Limb (tissue), 2 donors: ENCODE data around the gene SCARB1.
"Not testable (repeated sequence)": the region's sequence is repeated elsewhere in the genome, so short reads cannot be mapped to it uniquely, and the experiment has no call there.

Experiments
- DNase-seq, 2 donors: peaks; one replicate each; pipeline ENCODE4 v3.0.0-alpha.2; 2016; ENCODE audit errors: extremely low spot score in 2 of 2

Gene SCARB1

DNA sequence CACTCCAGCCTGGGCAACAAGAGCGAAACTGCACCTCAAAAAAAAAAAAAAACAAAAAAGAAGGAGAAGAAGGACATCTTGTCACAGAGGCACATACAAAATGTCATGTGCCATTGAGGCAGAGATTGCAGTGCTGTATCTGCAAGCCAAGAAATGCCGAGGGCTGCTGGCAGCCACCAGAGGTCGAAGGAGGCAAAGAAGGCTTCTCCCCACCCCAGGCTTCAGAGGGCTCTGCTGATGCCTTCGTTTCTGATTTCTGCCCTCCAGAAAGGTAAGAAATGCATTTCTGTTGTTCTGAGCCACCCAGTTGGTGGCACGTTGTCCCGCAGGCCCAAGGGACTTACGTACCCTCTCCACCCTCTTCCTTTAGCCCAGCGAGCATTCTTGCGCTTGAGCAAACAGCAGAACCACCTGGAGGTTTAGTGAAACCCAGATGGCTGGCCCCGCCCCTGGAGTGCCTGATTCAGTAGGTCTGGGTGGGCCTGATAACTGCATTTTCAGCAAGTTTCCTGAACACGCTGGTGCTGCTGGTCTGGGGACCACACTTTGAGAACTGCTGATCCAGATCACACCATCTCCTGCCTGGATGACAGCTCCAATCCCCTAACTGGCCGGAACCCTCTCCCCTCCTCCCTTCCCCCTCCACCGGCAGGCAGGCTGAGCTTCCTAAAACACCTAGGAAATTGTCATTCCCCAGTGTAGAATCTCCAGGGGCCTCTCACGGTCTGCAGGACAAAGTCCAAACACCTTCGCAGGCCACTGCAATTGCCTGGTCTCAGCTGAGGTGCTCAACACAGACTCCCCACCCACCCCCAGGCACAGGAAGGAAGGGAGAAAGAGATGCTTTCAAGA lies 21.1 kb upstream of the SCARB1 start:
- DNase-seq: no peak

DNA sequence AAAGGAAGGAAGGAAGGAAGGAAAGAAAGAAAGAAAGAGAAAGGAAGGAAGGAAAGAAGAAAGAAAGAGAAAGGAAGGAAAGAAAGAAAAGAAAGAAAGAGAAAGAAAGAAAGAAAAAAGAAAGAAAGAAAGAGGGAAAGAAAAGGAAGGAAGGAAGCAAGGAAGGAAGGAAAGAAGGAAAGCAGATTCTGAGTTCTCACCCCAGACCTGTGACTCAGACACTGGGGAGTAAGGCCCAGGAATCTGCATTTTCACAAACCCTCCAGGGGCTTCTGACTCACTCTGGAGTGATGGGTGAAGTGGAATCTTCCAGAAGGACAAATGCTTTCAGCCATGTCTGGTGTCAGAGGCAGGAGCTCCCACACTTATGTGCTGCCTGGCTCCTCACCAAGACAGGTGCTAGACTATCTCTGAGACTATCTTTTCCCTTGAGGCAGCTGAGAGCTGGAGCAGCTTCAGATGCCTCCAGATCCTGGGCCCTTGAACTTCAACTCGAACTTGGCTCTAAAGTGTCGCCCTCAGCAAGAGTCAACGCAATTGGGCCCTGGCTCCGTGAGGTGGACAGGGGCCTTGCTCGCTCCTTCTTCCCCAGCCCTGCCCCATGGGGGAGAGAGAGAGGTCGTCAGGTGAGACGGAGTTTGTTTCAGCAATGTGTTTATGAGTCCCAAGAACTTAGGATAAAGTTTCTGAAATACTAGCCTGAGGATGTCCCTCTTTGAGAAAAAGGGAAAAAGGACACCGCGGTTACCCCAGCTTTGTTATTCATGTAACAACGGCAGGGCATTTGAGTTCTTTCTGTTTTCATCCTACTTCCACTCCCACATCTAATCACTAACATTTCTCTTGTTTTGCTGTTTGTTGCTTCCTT lies 19.8 kb upstream of the SCARB1 start:
- DNase-seq: no peak

DNA sequence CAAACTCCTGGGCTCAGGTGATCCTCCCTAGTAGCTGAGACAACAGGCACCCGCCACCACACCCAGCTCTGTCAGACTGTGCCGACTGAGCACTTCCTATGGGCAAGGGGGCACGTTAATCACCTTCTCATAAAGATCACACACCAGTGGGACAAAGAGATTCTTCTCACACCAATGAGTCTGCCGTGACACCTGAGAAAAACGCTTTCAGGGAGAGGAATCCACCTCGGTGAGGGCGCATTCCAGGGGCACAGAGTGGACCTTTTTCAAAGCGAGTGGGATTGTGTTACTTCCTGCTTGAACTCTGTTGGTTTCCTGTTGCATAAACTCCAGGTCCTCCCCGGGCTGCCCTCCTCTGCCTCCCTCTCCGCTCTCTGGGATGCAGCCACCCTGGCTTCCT lies 17.5 kb upstream of the SCARB1 start:
- no peak for DNase-seq

DNA sequence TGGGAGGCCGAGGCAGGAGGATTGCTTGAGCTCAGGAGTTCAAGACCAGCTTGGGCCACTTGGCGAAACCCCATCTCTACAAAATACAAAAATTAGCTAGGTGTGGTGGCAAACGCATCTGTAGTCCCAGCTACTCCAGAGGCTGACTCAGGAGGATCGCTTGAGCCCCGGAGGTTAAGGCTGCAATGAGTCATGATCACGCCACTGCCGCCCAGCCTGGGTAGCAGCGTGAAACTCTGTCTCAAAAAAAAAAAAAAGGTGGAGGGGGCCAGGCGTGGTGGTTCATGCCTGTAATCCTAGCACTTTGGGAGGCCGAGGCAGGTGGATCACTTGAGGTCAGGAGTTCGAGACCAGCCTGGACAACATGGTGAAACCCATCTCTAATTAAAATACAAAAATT lies 16.7 kb upstream of the SCARB1 start:
- not testable (repeated sequence) for DNase-seq

DNA sequence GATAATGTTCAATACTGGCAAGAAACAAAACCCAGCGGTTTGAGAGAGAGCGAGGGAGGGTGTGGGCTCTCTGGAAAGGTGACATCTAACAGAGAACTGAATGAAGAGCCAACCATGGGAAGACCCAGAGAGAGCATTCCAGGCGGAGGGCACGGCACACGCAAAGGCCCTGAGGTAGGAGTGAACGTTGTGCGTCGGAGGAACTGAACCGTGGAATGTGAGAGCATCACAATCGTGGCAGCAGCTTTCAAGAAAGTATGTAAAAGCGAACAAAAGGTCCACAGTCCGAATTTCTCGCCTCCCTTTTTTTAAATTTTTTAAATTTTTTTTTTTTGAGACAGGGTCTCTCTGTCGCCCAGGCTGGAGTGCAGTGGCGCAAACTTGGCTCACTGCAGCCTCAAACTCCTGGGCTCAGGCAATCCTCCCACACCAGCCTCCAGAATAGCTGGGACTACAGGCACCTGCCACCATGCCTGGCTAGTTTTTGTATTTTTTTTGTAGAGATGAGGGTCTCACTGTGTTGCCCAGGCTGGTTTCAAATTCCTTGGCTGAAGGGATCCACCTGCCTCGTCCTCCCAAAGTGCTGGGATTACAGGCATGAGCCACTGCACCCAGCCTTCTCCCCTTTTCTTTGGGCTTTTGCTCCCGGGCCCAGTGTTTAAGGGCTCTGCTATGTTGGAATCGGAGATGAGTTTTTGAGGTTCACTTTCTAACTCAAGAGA lies 15.3 kb upstream of the SCARB1 start:
- no peak for DNase-seq

DNA sequence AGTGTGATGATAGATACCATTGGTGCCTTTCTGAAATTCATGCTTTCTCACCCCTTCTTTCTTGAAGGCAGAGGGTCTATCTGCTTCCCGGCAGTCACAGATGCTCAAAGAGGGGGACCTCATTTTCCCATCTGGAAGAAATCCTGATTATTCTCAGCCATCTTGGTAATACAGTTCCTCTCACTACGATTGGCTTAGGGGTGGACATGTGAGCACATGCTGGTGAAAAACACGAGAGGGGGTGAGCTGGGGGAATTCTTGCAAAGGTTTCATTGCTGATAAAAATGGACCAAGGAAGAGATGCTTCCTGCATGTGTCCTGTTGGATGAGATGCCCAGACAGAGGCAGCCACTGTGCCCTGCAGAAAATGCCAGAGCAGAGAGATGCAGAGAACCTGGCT lies 13.8 kb upstream of the SCARB1 start:
- DNase-seq: no peak

DNA sequence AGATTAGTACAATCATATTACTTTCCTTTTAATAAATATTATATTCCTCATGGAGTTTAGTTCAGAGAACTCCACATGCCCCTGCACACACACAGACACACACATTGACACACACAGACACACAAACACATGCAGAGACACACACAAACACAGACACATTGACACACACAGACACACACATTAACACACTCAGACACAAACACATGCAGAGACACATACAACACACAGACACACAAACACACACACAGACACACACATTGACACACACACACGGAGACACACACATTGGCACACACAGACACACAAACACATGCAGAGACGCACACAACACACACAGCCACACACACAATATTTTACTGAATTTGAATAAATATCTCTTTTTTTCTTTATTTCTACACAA lies 12.5 kb upstream of the SCARB1 start:
- no peak for DNase-seq

DNA sequence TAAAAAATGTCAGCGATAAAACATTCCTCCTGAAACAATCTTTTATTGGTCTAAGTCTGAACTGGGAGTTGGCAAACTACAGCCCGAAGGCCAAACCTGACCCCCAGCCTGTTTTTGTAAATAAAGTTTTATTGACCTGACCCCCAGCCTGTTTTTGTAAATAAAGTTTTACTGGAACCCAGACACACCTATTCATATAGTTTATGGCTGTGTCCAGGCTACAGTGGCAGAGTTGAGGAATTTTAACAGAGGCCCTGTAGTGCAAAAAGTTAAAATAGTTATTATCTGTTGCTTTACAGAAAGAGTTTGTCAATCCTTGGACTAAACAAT lies 12.1 kb upstream of the SCARB1 start:
- no peak for DNase-seq

DNA sequence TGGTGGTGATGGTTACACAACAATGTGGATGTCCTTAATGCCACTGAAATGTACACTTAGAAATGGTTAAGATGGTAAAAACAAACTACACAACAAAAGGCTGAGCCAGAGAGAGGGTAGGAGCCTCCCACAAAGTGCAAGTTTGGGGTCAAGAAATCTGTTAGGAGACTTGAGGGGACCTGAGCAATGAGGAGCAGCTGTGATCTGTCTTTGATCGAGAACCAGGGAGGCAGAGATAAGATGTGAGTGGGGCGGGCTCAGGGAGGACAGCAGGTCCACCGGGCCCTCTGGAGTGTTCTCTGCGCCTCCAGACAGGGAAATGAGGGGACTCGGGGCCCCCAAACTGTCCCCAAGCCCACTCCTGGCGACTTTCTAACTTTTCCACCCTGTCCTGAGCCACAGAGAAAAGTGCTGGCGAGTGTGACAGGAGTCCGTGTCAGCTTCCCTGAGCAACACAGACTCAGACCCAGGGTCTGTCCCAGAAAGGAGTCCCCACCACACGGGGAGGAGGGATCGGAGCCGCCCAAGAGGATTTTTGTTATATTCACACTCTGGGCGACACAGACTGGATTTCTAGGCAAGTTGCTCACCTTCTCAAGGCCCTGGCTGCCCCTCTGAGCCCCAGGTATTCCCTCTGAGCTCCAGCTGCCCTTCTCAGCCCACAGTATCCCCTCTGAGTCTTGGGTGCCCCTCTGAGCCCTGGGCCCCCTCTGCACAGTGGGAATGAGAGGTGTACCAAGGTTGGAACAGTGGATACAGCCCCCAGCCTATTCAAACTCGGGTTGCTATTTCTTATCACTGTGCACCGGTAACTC lies 11.5 kb upstream of the SCARB1 start:
- no peak for DNase-seq

DNA sequence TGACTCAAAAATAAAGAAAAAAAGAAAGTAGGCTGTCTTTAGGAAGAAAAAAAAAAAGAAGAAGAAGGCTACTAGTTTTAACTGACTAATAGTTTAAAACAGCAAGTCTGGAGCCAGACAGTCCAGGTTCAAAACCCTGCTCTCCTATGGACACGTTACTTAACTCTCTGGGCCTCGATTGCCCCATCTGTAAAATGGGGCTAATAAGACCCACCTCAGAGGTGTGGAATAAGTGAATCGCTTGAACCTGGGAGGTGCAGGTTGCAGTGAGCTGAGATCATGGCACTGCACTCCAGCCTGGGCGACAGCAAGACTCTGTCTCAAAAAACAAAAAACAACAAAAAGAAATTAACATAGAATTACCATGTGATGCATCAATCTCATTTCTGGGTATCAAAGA lies 10.5 kb upstream of the SCARB1 start:
- no peak for DNase-seq

DNA sequence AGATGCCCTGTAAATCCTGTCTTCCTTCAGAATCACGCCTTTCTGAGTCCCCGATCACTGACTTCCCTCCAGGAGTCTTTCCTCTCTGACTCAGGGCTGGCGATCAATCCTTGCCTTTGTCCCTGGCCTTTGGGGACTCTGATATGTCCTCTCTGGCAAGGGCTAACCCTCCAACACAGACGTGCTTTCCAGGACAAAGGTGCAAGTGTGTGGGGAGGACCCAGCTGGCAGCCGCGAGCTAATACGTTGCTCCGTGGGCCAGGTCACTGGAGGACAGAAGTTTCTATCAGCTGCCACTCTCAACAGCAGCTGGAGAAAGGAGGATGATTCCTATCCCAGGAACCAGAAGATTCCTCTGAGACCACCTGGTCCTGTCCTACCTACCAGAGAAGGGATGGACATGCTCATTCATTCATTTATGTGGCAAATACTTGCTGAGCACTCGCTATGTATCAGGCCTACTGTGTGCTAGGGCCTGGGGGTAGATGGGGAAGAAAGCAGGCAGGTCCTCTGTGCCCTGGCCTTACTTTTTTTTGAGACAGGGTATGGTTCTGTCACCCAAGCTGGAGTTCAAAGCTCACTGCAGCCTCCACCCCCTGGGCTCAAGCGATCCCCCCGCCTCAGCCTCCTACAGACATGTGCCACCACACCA lies 8.5 kb upstream of the SCARB1 start:
- no peak for DNase-seq

DNA sequence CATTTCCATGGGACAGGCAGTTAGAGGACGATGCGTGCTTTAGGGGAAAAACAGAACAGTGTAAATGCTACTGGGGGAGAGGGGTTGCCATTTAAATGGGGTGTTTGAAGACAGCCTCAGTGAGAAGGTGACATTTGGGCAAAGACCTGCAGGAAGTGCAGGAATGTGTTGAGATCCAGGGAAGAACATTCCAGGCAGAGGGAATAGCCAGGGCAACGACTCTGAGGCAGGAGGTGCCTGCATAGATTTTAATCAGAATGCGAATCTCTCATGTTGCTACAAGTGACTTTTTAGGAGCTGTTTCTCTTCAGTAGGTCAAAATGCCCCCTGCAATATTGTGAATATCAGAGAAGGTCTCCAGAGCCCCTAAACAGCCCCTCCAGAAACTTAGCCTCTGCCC lies 7.6 kb upstream of the SCARB1 start:
- DNase-seq: no peak

DNA sequence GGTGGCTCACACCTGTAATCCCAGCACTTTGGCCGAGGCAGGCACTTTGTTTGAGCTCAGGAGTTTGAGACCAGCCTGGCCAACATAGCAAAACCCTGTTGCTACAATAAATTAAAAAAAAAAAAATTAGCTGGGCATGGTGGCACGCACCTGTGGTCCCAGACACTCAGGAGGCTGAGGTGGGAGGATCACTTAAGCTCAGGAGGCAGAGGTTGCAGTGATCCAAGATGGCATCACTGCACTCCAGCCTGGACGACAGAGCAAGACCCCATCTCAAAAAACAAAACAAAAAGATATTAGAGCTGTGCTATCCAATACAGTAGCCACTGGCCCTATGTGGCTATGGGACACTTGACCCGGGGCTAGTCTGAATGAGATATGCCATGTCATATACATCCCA lies 6.9 kb upstream of the SCARB1 start:
- DNase-seq: no peak

DNA sequence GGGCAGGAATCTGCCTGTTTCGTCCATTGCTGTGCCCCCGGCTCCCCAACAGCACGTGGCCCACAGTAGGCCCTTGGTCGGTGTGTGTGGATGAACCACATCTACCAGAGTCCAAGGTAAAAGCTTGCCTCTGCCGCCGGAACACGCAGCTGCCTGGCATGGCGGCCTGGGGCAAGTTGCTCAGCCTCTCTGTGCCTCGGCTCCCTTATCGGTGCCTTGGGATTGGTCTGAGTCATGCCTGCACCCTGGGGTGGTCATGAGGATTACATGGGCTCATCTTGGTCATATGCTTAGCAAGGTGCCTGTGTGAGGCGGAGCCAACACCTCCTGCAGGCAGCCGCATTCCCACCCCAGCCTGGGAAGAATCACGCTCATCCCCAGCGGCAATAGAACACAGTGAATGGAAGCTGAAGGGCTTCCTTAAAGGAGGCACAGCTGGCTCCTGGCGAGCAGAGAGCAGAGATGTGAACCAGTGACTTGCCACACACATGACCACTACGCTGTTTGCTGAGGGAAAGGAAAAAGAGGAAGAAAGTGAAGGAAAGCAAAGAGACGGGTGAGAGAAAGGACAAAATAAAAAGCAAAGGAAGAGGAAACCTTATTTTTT lies 5.5 kb upstream of the SCARB1 start:
- no peak for DNase-seq

DNA sequence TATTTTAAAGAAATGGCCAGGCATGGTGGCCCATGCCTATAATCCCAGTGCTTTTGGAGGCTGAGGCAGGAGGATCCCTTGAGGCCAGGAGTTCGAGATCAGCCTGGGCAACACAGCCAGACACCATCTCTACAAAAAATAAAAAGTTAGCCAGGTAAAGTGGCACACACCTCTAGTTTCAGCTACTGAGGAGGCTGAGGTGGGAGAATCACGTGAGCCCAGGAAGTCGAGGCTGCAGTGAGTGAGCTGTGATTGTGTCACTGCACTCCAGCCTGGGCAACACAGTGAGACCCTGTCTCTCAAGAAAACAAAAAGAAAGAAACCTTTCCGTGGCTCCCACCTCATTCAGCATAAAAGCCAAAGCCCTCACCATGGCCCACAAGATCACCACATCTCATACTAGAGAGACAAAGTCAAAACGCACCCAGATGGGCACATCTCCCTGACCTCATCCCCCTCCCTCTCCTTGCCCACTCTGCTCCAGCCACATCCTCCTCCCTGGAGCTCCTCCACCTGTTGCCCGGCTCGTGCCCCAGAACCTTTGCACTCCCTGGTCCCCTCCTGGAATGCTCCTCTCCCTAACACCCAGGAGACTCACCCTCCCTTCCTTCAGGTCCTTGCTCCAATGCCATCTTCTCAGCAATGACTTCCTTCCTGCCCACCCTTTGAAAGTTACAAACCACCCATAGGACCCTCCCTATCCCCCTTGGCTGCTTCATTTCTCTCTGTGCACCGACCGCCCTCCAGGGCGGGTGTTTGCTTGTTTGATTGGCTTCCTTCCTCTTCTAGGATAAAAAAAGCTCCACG lies 4.8 kb upstream of the SCARB1 start:
- DNase-seq: no peak

DNA sequence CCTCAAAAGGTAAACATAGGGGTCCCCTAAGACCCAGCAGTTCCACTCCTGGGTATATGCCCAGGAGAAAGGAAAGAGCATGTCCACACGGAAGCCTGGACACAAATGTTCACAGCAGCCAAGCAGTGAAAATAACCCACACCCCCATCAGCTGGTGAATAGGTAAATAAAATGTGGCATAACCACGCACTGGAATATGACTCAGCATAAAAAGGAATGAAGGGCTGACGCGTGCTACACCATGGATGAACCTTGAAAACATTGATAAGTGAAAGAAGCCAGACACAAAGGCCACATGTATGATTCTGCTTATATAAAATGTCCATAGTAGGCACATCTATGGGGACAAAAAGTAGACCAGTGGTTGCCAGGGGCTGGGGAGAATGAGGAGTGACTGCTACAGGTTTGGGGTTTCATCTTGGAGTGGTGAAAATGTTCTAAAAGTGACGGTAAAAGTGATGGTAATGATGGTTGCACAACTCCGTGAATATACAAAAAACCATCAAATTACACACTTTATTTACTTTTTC lies 3.8 kb upstream of the SCARB1 start:
- DNase-seq: no peak

DNA sequence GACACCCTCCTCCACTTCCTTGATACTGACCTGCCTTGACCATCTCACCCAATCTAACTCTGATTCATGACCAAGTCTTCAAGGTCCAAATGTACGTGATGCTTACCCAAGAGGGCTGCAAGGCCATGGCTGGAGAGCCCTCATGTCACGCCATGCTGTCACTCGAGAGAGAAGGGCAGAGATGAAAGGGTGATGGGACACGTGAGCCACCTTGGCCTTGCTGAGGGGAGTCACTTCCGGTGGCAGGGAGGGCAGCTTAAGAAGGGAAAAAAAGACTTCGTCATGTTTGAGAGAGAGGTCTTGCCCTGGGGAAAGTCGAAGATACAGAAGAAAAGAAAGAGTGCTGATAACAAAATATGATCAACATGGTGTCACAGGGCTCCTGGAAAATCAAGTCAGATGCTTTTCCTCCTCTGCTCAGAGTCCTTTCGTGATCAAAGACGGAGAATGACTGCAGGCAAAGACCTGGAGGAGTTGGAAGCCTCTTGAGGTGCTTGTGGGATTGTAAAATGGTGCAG lies 3.3 kb upstream of the SCARB1 start:
- no peak for DNase-seq

DNA sequence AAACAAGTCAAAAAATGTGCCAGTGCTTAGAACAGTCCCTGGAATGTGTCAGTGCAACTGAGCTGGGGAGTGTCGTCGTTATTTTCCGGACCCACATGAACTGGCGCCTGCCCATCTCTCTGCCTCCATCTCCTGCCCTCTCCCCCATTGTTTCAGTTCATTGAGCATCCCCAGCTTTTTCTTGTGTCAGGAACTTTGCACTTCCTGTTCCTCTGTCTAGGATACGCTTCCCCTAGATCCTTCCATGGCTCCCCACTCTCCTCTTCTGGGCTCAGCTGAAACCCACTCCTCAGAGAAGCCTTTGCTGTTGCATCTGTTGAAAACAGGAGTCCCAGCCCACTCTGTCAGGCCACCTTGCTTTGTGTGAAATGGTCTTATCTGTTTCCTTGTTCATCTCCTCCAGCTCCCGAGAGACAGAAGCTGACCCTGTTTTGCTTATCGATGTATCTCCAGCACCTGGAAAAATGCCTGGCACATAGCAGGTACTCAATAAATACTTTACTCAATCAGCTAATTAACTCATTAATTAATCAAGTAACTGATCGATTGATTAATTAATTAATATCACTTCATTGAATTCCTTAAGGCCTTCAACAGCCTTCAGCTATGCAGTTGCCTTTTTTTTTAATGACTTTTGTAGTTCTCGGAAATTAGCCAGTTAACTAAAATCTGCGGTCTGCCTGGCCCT lies 2.7 kb upstream of the SCARB1 start:
- no peak for DNase-seq

DNA sequence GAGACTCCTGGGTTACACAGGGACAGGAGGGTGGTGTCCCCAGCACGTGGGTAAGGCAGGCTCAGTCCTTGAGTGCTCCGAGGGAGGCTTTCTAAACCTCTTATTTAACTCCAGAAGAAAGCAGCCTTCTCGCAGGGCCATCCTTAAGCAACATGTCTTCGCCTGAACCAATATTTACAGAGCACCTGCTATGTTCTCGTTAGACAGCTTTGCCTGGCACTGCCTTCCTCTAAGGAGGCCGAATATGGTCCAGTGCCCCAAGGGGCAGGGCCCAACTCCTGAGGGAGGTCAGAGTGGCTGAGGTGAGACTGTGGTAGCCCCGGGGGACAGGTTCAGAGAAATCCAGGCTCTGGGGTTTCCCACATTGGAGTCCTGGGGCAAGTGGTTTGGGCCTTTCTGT lies 2.1 kb upstream of the SCARB1 start:
- DNase-seq: no peak
